Prostate gland (tissue), 2 donors: ENCODE measurements around the gene PAPOLA. TPM values are rescaled to one million over a fixed set of nuclear protein-coding genes. Genes with fewer than 3 reads are reported as not detected.

Experiments used
- DNase-seq: peaks from one replicate; pipeline ENCODE4 v3.0.0-alpha.2; 2019; ENCODE audit warnings: low spot score
- H3K27ac ChIP-seq, 2 donors: fragments of 200-600 bp; sonication (generic); 2 replicates each; pipeline ENCODE4 v1.5.1; 2017 to 2019
- H3K27me3 ChIP-seq: fragments of 200-600 bp; sonication (generic); replicated peaks from 2 replicates; pipeline ENCODE4 v1.5.1; 2019; ENCODE audit not compliant: insufficient read depth
- H3K36me3 ChIP-seq, 2 donors: fragments of 200-600 bp; sonication (generic); 1 replicate in 1 of 2; 2 replicates in 1 of 2; pipeline versions ENCODE4 v1.5.1 to v1.8.1; 2017 to 2019
- H3K4me1 ChIP-seq: fragments of 200-600 bp; sonication (generic); replicated peaks from 2 replicates; pipeline ENCODE4 v1.5.1; 2019
- H3K4me3 ChIP-seq, 2 donors: fragments of 200-600 bp; sonication (generic); 2 replicates each; pipeline ENCODE4 v1.5.1; 2017 to 2019
- H3K9me3 ChIP-seq: fragments of 200-600 bp; sonication (generic); 2 replicates; pipeline ENCODE4 v1.5.1; 2017
- CTCF ChIP-seq, 4 experiments: fragments of 200-600 bp in 2 of 4; fragments of 450-650 bp in 2 of 4; sonication (generic) in 2 of 4; IDR thresholded peaks; 1 replicate in 3 of 4; 2 replicates in 1 of 4; pipeline ENCODE4 v1.5.1; 2016 to 2019; ENCODE audit warnings: antibody characterized with exemption in 4 of 4, mild to moderate bottlenecking in 2 of 4, moderate library complexity in 2 of 4
- POLR2A ChIP-seq: fragments of 450-650 bp; IDR thresholded peaks from one replicate; pipeline ENCODE4 v1.6.1; 2016; ENCODE audit warnings: antibody characterized with exemption, mild to moderate bottlenecking
- POLR2AphosphoS5 ChIP-seq: sonication (generic); formaldehyde crosslinking; IDR thresholded peaks from one replicate; pipeline ENCODE4 v1.6.1; 2017; ENCODE audit warnings: antibody characterized with exemption
- WGBS: methylation state at CpG from one replicate; pipeline ENCODE4 v1.1.5; 2018; 5-methylcytosine and 5-hydroxymethylcytosine counted together
- intact Hi-C: fragments of 100-400 bp; cut with DNase I; formaldehyde crosslinking; loops from one replicate; pipeline ENCODE4 v1.14.2; 2022
- total RNA-seq, 2 donors: library from RNA; depleted of rRNA; stranded (reverse); fragments of >200 nt; gene quantifications; one replicate each; pipeline ENCODE4 v1.1.0, GENCODE V29; 2016

Gene PAPOLA
- total RNA-seq, 2 donors from 2014 or later = 98.1 to 130 TPM

GRCh38 chr14:96594961-96595360 is 92.8 kb downstream of the PAPOLA start:
- Histone ChIP-seq H3K27ac (no peak overlapping the region), H3K4me3 (no peak overlapping the region), H3K27me3 (peaks cover 7% of the 10 kb centered on the region), H3K9me3 (no peaks in the 10 kb centered on the region), H3K36me3 (no peaks in the 10 kb centered on the region), H3K4me1 (peaks cover 2% of the 10 kb centered on the region)
- no peak for DNase-seq
- 73% methylated on average over 6 of the region's 6 CpGs for WGBS
- intact Hi-C loops = no loop called here
- TF ChIP-seq POLR2A (no peak), CTCF (IDR thresholded peaks at IDR 0.05) (no peak), POLR2AphosphoS5 (no peak)

- Histone ChIP-seq H3K9me3 (no peaks in the 10 kb centered on the region), H3K27ac (no peak overlapping the region), H3K27me3 (peaks cover 7% of the 10 kb centered on the region), H3K4me3 (no peak overlapping the region), H3K36me3 (no peaks in the 10 kb centered on the region), H3K4me1 (no peaks in the 10 kb centered on the region)
- TF ChIP-seq CTCF (IDR thresholded peaks at IDR 0.05) (no peak), POLR2AphosphoS5 (no peak), POLR2A (no peak)
- DNase-seq = no peak
- 91% methylated on average over 5 of the region's 5 CpGs for WGBS
- intact Hi-C loops = no loop called here
Measured at GRCh38 chr14:96597680-96598079, 95.5 kb downstream of the PAPOLA start.

GRCh38 chr14:96598332-96598928 is 96.2 kb downstream of the PAPOLA start:
- WGBS = 37% methylated on average over 14 of the region's 14 CpGs
- Histone ChIP-seq H3K4me3 (no peak overlapping the region), H3K4me1 (no peaks in the 10 kb centered on the region), H3K36me3 (no peaks in the 10 kb centered on the region), H3K27ac (no peak overlapping the region), H3K9me3 (no peaks in the 10 kb centered on the region), H3K27me3 (peaks cover 4% of the 10 kb centered on the region)
- TF ChIP-seq POLR2A = no peak
- TF ChIP-seq CTCF (IDR thresholded peaks at IDR 0.05) = no peak
- TF ChIP-seq POLR2AphosphoS5 = no peak
- intact Hi-C loops = no loop called here
- no peak for DNase-seq

- H3K27me3 ChIP-seq = peaks cover 2% of the 10 kb centered on the region
- no peak overlapping the region for H3K4me3 ChIP-seq
- no peaks in the 10 kb centered on the region for H3K36me3 ChIP-seq
- intact Hi-C loops = no loop called here
- H3K4me1 ChIP-seq = no peaks in the 10 kb centered on the region
- 83% methylated on average over 10 of the region's 10 CpGs for WGBS
- H3K9me3 ChIP-seq = no peaks in the 10 kb centered on the region
- TF ChIP-seq CTCF (IDR thresholded peaks at IDR 0.05) (no peak), POLR2AphosphoS5 (no peak), POLR2A (no peak)
- no peak for DNase-seq
- H3K27ac ChIP-seq = no peak overlapping the region
Measured at GRCh38 chr14:96599076-96599475, 96.9 kb downstream of the PAPOLA start.

GRCh38 chr14:96602186-96602585 is 100.0 kb downstream of the PAPOLA start:
- H3K36me3 ChIP-seq = no peaks in the 10 kb centered on the region
- H3K27ac ChIP-seq = no peak overlapping the region
- no peak overlapping the region for H3K4me3 ChIP-seq
- peaks cover 2% of the 10 kb centered on the region for H3K27me3 ChIP-seq
- no peaks in the 10 kb centered on the region for H3K9me3 ChIP-seq
- no peaks in the 10 kb centered on the region for H3K4me1 ChIP-seq
- TF ChIP-seq CTCF (IDR thresholded peaks at IDR 0.05) = no peak
- TF ChIP-seq POLR2AphosphoS5 = no peak
- no peak for TF ChIP-seq POLR2A
- no peak for DNase-seq
- WGBS = 88% methylated on average over 2 of the region's 2 CpGs
- intact Hi-C loops = no loop called here
